Activated CD4-positive, alpha-beta T cell treated with anti-CD3 and anti-CD28 coated beads for 36 hours (primary cell): ENCODE measurements around the gene SSX2IP. TPM values are rescaled to one million over a fixed set of nuclear protein-coding genes. Genes with fewer than 3 reads are reported as not detected.
A peak's percentile ranks its signal among the peaks of the same experiment; 100 is the strongest.

Experiments
- ATAC-seq: fragments of 200-7000 bp; cut with Tn5 transposase; one replicate; pipeline ENCODE4 v1.10.0; 2021; ENCODE audit warnings: mild to moderate bottlenecking, moderate library complexity
- CTCF ChIA-PET: fragments of 350-600 bp; sonication (Branson Sonifier 250); formaldehyde crosslinking; loops from one replicate; lab custom pipeline; 2021; ENCODE audit warnings: antibody characterized with exemption; lab: Charles Lee
- POLR2A ChIA-PET: fragments of 350-600 bp; sonication (Branson Sonifier 250); formaldehyde crosslinking; loops from one replicate; lab custom pipeline; 2021; ENCODE audit warnings: antibody characterized with exemption, inconsistent platforms; lab: Charles Lee
- DNase-seq: peaks from one replicate; pipeline ENCODE4 v3.0.0-alpha.2; 2020
- H3K27ac Mint-ChIP-seq: one replicate; pipeline ENCODE4 v1.8.0; 2021; ENCODE audit warnings: mixed read lengths
- H3K27me3 Mint-ChIP-seq: one replicate; pipeline ENCODE4 v1.8.0; 2021; ENCODE audit warnings: mixed read lengths
- H3K36me3 Mint-ChIP-seq: one replicate; pipeline ENCODE4 v1.8.0; 2021; ENCODE audit warnings: low read depth, mixed read lengths
- H3K4me1 Mint-ChIP-seq: one replicate; pipeline ENCODE4 v1.8.0; 2021; ENCODE audit warnings: mixed read lengths
- H3K4me3 Mint-ChIP-seq: one replicate; pipeline ENCODE4 v1.8.0; 2021; ENCODE audit warnings: mild to moderate bottlenecking, moderate library complexity, mixed read lengths
- H3K9me3 Mint-ChIP-seq: one replicate; pipeline ENCODE4 v1.8.0; 2021; ENCODE audit warnings: low read depth, mixed read lengths
- intact Hi-C, 2 experiments: fragments of 100-400 bp; cut with DNase I in 1 of 2; cut with micrococcal nuclease in 1 of 2; formaldehyde crosslinking; loops; one replicate each; pipeline versions ENCODE4 v1.14.2 to v1.15.1; 2022 to 2024; cut with DNase I, micrococcal nuclease
- total RNA-seq, 2 experiments: library from RNA; stranded (reverse); gene quantifications; one replicate each; pipeline ENCODE4 v1.2.3, GENCODE V29; 2021

Gene SSX2IP
- total RNA-seq, 2 experiments from 2014 or later = 10.3 to 12.3 TPM

DNA sequence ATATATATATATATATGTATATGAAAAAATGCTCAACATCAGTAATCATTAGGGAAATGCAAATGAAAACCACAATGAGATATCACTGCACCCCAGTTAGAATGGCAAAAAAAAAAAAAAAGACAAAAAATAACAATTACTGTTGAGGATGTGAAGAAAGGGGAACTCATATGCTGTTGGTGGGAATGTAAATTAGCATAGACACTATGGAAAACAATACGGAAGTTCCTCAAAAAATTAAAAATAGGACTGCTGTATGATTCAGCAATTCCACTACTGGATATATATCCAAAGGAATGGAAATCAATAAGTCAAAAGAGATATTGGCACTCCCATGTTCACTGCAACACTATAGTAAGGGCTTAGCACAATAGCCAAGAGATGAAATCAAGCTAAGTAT lies 74.5 kb downstream of the SSX2IP start:
- DNase-seq (no peak), ATAC-seq (no peak)
- no peaks in the 10 kb centered on the region for H3K36me3 Mint-ChIP-seq
- CTCF ChIA-PET = interaction anchor here (0.7 kb wide), 1 partner anchor 37 kb away, joined by 3 read pairs; no protein-coding TSS in a partner anchor
- peaks cover 23% of the 10 kb centered on the region for H3K4me1 Mint-ChIP-seq
- POLR2A ChIA-PET = no interaction called here
- H3K9me3 Mint-ChIP-seq = peaks cover 7% of the 10 kb centered on the region
- H3K27ac Mint-ChIP-seq = no peak overlapping the region
- H3K27me3 Mint-ChIP-seq = peaks cover 2% of the 10 kb centered on the region
- intact Hi-C loops = no loop called here
- H3K4me3 Mint-ChIP-seq = no peak overlapping the region

DNA sequence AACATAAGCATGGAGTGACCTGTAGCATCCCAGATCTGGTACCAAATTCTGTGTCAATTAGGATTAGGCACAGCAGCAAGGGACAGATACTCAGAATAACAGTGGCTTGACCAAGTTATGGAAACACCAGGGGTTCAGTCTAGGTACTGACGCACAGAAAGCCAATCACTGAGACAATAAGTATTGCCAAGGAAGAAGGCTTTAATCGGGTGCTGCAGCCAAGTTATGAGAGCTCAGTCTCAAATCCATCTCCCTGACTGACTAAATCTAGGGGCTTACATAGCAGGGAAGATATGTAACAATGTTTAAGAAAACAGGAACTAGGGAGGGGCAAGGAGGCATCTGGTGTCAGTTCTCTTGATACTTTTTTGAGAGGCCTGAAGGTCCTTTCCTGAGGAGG lies 76.4 kb downstream of the SSX2IP start:
- ATAC-seq = no peak
- ChIA-PET POLR2A (no interaction called here), CTCF (interaction anchor here (0.6 to 1.1 kb wide), 5 partner anchors 13 to 705 kb away, joined by 3 to 4 read pairs (median 3); no protein-coding TSS in a partner anchor)
- intact Hi-C loops = no loop called here
- H3K27ac Mint-ChIP-seq = no peak overlapping the region
- peaks cover 8% of the 10 kb centered on the region for H3K9me3 Mint-ChIP-seq
- H3K27me3 Mint-ChIP-seq = peaks cover 2% of the 10 kb centered on the region
- no peaks in the 10 kb centered on the region for H3K36me3 Mint-ChIP-seq
- H3K4me3 Mint-ChIP-seq = no peak overlapping the region
- no peak for DNase-seq
- H3K4me1 Mint-ChIP-seq = peaks cover 9% of the 10 kb centered on the region

DNA sequence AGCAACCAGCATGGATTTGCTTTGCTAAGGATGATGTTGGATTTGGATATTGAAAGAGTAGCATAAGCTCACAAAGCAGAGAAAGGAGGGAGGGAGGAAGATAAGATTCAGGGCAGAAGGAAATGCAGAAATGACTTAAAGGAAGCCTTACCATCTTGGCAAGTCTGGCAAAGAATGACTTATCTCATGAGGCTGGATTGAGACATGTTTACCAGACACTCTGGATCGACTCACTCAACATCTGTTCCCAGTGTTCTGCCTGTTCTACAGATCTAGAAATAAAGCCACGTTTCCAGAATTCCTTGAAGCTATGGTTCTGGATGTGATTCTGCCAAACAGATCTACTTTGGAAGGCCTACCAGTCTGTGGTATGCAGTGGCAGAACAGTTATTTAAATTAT lies 77.2 kb downstream of the SSX2IP start:
- peaks cover 9% of the 10 kb centered on the region for H3K4me1 Mint-ChIP-seq
- ATAC-seq (no peak), DNase-seq (no peak)
- H3K27me3 Mint-ChIP-seq = peaks cover 2% of the 10 kb centered on the region
- H3K36me3 Mint-ChIP-seq = no peaks in the 10 kb centered on the region
- intact Hi-C loops = no loop called here
- peaks cover 8% of the 10 kb centered on the region for H3K9me3 Mint-ChIP-seq
- no peak overlapping the region for H3K4me3 Mint-ChIP-seq
- POLR2A ChIA-PET = no interaction called here
- H3K27ac Mint-ChIP-seq = no peak overlapping the region
- CTCF ChIA-PET = interaction anchor here (0.9 to 1.1 kb wide), 2 partner anchors 11 to 171 kb away, joined by 3 read pairs; no protein-coding TSS in a partner anchor

DNA sequence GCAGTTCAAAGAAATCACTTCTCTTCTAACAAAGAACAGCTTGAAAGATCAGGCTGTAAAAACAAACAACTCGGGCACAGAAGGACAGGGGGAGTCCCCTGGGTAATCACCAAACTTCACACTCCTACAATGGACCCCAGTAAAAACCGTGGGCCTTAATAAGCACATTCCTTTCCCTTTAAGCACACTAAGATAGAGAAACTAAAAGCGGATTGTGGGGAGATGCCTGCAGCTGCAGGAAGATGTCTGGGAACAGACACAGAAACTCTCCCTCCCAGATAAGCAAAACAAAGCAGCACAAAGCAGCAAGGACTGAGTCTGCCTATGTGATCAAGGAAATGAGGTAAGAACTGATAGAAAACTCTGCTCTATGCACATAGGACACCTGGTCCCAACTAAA lies 78.5 kb downstream of the SSX2IP start:
- peak overlapping the region; percentile 23 for H3K27ac Mint-ChIP-seq
- DNase-seq (no peak), ATAC-seq (peak; percentile 44)
- H3K27me3 Mint-ChIP-seq = peaks cover 2% of the 10 kb centered on the region
- H3K36me3 Mint-ChIP-seq = no peaks in the 10 kb centered on the region
- CTCF ChIA-PET = interaction anchor here (0.6 to 1.0 kb wide), 2 partner anchors 43 to 169 kb away, joined by 3 to 4 read pairs; no protein-coding TSS in a partner anchor
- intact Hi-C loops = no loop called here
- POLR2A ChIA-PET = interaction anchor here (0.7 to 0.8 kb wide), 2 partner anchors 8 to 38 kb away, joined by 3 to 4 read pairs; partner anchors contain the start of gene CTBS
- peaks cover 8% of the 10 kb centered on the region for H3K9me3 Mint-ChIP-seq
- peaks cover 9% of the 10 kb centered on the region for H3K4me1 Mint-ChIP-seq
- H3K4me3 Mint-ChIP-seq = no peak overlapping the region

DNA sequence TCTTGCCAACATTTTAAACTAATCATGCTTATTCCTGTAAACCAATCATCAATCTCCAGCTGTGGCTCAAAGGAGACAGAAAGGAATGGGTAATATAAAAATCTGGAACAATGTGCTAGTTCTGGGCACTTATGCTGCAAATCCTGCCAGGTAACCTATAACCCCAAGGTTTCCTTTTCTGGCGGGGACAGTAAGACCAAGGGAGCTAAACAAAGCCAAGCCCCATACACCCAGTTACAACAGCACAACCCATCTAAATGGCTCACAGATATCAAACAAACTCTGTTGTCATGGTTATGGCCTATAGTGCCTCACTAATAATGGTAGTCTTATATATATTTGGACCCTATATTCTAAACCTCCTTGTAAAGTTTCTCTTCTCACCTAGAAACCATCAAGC lies 79.2 kb downstream of the SSX2IP start:
- Mint-ChIP-seq H3K4me3 (no peak overlapping the region), H3K27ac (no peak overlapping the region), H3K27me3 (peaks cover 2% of the 10 kb centered on the region), H3K36me3 (peaks cover 4% of the 10 kb centered on the region), H3K9me3 (peaks cover 15% of the 10 kb centered on the region), H3K4me1 (peaks cover 9% of the 10 kb centered on the region)
- DNase-seq (no peak), ATAC-seq (no peak)
- ChIA-PET POLR2A (interaction anchor here (0.7 to 0.8 kb wide), 2 partner anchors 9 to 38 kb away, joined by 3 to 4 read pairs; partner anchors contain the start of gene CTBS), CTCF (interaction anchor here (1.0 kb wide), 1 partner anchor 169 kb away, joined by 4 read pairs; no protein-coding TSS in a partner anchor)
- intact Hi-C loops = no loop called here

DNA sequence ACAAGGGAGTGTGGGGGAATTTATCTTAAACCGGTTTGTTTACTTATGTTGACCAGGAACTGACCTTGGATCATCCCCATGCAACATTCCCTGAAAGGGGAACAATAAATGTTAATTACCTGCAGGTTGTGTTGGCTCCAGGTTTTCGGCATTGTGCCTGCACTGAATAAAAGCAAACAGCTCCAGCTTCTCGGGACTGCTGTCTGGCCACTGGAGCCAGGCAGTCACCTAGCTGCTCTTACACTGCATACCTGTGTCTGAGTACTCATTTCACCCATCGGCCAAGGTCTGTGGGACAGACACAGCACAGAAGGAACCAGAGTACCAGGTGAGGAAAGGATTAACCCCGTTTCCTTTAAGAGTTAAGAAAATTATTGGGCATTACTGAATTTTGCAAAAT lies 83.3 kb downstream of the SSX2IP start:
- ChIA-PET POLR2A (no interaction called here), CTCF (interaction anchor here (2.2 kb wide), 1 partner anchor 13 kb away, joined by 8 read pairs; no protein-coding TSS in a partner anchor)
- Mint-ChIP-seq H3K4me3 (no peak overlapping the region), H3K27me3 (peaks cover 2% of the 10 kb centered on the region), H3K27ac (no peak overlapping the region), H3K4me1 (peaks cover 9% of the 10 kb centered on the region), H3K9me3 (peaks cover 36% of the 10 kb centered on the region), H3K36me3 (peaks cover 11% of the 10 kb centered on the region)
- no peak for DNase-seq
- ATAC-seq = no peak
- intact Hi-C loops = no loop called here

DNA sequence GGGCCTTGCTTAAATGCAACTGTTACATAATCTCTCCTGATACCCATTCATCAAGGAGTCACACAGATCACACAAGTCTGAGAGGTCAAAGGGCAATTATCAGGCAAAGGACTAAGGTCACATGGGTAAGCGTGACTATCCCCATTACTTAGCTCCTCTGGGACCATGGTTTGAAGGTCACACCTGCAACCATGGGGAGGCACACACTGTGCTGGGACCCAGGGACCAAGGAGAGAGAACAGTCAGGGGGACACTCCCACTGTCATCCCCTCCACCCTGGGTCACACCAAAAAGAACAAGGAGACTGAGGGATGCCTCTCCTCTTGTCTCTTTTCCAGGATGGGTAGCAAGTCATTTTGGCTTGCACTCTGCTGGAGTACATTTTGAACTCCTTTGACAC lies 85.1 kb downstream of the SSX2IP start:
- intact Hi-C loops = no loop called here
- H3K4me3 Mint-ChIP-seq = no peak overlapping the region
- H3K36me3 Mint-ChIP-seq = peaks cover 11% of the 10 kb centered on the region
- DNase-seq (no peak), ATAC-seq (no peak)
- H3K9me3 Mint-ChIP-seq = peaks cover 33% of the 10 kb centered on the region
- ChIA-PET POLR2A (no interaction called here), CTCF (no interaction called here)
- H3K27me3 Mint-ChIP-seq = no peaks in the 10 kb centered on the region
- H3K4me1 Mint-ChIP-seq = peaks cover 8% of the 10 kb centered on the region
- no peak overlapping the region for H3K27ac Mint-ChIP-seq

DNA sequence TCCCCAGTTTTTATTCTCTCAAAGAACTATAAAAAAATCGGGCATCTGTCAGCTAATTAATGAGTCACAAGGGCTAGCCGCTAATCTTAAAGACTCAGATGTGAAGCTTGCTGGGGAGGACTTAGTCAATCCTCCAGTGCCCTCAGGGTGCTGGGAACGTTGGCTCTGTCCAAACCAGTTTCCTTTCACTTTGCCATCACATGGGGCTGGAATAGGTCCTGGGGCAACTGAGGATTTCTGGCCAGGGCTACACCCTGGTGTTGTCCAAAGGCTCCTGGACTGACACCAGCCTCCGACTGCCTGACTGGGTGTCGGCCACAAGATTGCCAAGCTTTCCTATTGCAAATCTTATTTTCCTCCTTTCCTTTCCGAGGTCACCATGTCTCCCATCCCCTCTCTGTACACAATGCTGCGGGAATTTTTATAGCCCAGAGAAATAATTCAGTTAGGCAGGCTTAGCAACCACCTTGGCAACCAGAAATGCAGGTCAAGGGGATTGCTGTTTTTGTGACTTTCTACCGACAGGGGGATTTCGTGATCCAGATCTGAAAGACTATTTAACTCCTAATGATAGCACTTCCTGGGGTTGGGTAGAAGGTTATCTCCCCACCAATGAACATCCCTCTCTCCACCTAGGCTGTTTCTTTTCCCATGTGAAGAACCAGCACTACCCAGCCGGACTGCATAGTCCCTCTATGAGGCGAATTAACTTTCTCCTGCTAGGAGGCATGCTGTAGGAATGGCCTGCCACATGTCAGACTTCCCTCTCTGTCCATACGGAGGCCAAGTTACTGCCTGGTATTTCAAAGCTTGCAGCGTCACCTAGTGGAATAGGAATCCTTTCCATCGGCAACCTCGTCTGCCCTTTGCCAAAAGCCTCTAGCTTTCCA lies 86.1 kb downstream of the SSX2IP start:
- H3K4me1 Mint-ChIP-seq = peaks cover 18% of the 10 kb centered on the region
- peaks cover 14% of the 10 kb centered on the region for H3K36me3 Mint-ChIP-seq
- H3K4me3 Mint-ChIP-seq = no peak overlapping the region
- POLR2A ChIA-PET = no interaction called here
- H3K27ac Mint-ChIP-seq = no peak overlapping the region
- CTCF ChIA-PET = interaction anchor here (0.6 kb wide), 2 partner anchors 87 to 1565 kb away, joined by 3 to 4 read pairs; no protein-coding TSS in a partner anchor
- no peak for DNase-seq
- no peak for ATAC-seq
- H3K9me3 Mint-ChIP-seq = peaks cover 33% of the 10 kb centered on the region
- intact Hi-C loops = no loop called here
- no peaks in the 10 kb centered on the region for H3K27me3 Mint-ChIP-seq

DNA sequence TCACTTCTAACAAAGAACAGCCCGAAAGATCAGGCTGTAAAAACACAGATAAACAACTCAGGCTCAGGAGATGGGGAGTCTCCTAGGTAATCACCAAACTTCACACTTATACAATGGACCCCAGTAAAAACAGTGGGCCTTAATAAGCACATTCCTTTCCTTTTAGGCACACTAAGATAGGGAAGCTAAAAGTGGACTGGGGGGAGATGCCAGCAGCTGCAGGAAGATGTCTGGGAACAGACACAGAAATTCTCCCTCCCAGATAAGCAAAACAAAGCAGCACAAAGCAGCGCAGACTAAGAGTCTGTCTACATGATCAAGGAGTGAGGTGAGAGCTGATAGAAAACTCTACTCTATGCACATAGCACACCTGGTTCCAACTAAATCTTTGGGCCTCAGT lies 87.0 kb downstream of the SSX2IP start:
- Mint-ChIP-seq H3K36me3 (peaks cover 14% of the 10 kb centered on the region), H3K27me3 (no peaks in the 10 kb centered on the region), H3K4me3 (no peak overlapping the region), H3K27ac (no peak overlapping the region), H3K4me1 (peaks cover 28% of the 10 kb centered on the region), H3K9me3 (peaks cover 33% of the 10 kb centered on the region)
- DNase-seq = no peak
- POLR2A ChIA-PET = no interaction called here
- ATAC-seq = no peak
- CTCF ChIA-PET = interaction anchor here (0.8 kb wide), 1 partner anchor 32 kb away, joined by 4 read pairs; no protein-coding TSS in a partner anchor
- intact Hi-C loops = no loop called here

DNA sequence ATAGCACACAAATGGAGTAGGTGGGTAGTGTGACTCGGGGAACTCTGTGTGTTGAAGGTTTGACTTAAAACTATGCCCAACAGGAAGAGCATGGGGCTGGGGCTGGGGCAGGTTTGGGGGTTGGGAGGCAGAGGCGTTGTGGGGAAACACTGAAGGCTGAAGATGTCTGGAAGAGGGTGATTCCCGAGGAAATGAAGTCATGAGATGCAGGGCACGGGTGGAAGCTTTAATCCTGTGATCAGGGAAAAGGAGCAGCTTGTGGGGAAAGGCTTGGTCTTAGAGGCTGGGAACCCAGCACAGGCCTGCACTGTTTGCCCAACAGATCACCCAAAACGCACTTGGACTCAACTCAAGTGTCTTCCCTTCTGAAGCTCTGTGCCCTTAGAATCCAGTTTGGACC lies 89.5 kb downstream of the SSX2IP start:
- H3K4me1 Mint-ChIP-seq = peaks cover 32% of the 10 kb centered on the region
- intact Hi-C loops = no loop called here
- H3K9me3 Mint-ChIP-seq = peaks cover 23% of the 10 kb centered on the region
- CTCF ChIA-PET = interaction anchor here (0.7 to 1.0 kb wide), 2 partner anchors 13 to 95 kb away, joined by 3 read pairs; partner anchors contain the start of genes GNG5 and SPATA1
- H3K4me3 Mint-ChIP-seq = no peak overlapping the region
- no peak for ATAC-seq
- peaks cover 10% of the 10 kb centered on the region for H3K36me3 Mint-ChIP-seq
- POLR2A ChIA-PET = no interaction called here
- no peak for DNase-seq
- no peak overlapping the region for H3K27ac Mint-ChIP-seq
- H3K27me3 Mint-ChIP-seq = no peaks in the 10 kb centered on the region
